ENCODE data around the gene ZNF100.

Gene ZNF100

DNA sequence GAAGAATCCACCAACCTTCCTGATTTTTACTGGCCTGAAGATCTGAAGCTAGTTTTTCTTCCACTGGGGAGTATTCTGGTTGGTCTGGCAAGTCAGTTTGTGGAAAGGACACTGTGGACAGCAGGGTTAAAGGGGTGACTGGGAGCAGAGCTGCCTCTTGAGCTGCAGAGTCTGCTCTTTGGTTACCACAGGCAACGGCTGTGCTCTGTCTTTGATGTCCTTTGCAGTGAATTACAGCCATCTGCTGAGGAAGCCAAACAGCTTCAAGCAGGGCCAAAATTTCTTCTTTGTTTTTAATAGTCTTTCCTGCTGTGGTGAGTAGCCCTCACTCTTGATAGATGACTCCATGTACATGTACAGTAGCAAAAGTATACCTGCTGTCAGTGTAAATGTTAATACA, 75.7 kb downstream of the ZNF100 start:
- no peak overlapping the region for H3K9ac ChIP-seq
- no peak overlapping the region for H3K27ac ChIP-seq
- no peak overlapping the region for H2AFZ ChIP-seq (ENCODE audit: low read depth)
- H3K36me3 ChIP-seq (ENCODE audit: insufficient read depth) = no peaks in the 10 kb centered on the region
- H3K4me2 ChIP-seq = no peak overlapping the region
- no peaks in the 10 kb centered on the region for H4K20me1 ChIP-seq (ENCODE audit: insufficient read depth)
- no peaks in the 10 kb centered on the region for H3K4me1 ChIP-seq (ENCODE audit: low read depth, poor library complexity, severe bottlenecking)
- H3K4me3 ChIP-seq (IDR thresholded peaks at IDR 0.05; ENCODE audit: insufficient read depth, low read depth, low read length) = no peak overlapping the region
- H3K79me2 ChIP-seq (ENCODE audit: insufficient read depth, low read depth) = no peaks in the 10 kb centered on the region
- TF ChIP-seq, protein P1, sequence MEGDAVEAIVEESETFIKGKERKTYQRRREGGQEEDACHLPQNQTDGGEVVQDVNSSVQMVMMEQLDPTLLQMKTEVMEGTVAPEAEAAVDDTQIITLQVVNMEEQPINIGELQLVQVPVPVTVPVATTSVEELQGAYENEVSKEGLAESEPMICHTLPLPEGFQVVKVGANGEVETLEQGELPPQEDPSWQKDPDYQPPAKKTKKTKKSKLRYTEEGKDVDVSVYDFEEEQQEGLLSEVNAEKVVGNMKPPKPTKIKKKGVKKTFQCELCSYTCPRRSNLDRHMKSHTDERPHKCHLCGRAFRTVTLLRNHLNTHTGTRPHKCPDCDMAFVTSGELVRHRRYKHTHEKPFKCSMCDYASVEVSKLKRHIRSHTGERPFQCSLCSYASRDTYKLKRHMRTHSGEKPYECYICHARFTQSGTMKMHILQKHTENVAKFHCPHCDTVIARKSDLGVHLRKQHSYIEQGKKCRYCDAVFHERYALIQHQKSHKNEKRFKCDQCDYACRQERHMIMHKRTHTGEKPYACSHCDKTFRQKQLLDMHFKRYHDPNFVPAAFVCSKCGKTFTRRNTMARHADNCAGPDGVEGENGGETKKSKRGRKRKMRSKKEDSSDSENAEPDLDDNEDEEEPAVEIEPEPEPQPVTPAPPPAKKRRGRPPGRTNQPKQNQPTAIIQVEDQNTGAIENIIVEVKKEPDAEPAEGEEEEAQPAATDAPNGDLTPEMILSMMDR (conservative IDR thresholded peaks at IDR 0.05; ENCODE audit: low read depth, low read length) = no peak
- H3K27me3 ChIP-seq (ENCODE audit: insufficient read depth, low read depth) = no peaks in the 10 kb centered on the region

DNA sequence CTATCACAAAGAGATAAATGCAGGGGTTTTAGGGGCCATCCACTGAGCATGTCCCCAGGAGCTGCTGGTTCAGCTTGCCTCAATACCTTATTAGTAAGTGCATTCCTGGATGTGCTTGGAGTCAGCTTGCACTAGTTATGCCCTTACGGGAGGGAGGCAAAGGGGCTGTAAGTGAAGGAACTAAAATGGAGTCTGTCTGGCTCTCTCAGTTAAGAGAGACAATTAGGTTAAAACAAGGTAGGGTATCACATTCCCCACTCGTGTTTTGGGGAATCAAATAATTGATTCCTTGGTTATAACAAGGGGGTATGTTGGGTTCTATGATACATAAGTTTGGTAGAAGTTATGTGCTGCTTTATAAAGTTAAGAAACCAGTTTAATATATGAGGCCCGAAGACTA, 78.9 kb downstream of the ZNF100 start:
- no peaks in the 10 kb centered on the region for H3K36me3 ChIP-seq (ENCODE audit: insufficient read depth)
- no peaks in the 10 kb centered on the region for H3K27me3 ChIP-seq (ENCODE audit: insufficient read depth, low read depth)
- H3K4me3 ChIP-seq (IDR thresholded peaks at IDR 0.05; ENCODE audit: insufficient read depth, low read depth, low read length) = no peak overlapping the region
- H4K20me1 ChIP-seq (ENCODE audit: insufficient read depth) = no peaks in the 10 kb centered on the region
- H3K79me2 ChIP-seq (ENCODE audit: insufficient read depth, low read depth) = no peaks in the 10 kb centered on the region
- H2AFZ ChIP-seq (ENCODE audit: low read depth) = no peak overlapping the region
- no peak overlapping the region for H3K4me2 ChIP-seq
- no peaks in the 10 kb centered on the region for H3K4me1 ChIP-seq (ENCODE audit: low read depth, poor library complexity, severe bottlenecking)
- H3K27ac ChIP-seq = no peak overlapping the region
- TF ChIP-seq, protein P1 (conservative IDR thresholded peaks at IDR 0.05; ENCODE audit: low read depth, low read length) = no peak
- H3K9ac ChIP-seq = no peak overlapping the region

DNA sequence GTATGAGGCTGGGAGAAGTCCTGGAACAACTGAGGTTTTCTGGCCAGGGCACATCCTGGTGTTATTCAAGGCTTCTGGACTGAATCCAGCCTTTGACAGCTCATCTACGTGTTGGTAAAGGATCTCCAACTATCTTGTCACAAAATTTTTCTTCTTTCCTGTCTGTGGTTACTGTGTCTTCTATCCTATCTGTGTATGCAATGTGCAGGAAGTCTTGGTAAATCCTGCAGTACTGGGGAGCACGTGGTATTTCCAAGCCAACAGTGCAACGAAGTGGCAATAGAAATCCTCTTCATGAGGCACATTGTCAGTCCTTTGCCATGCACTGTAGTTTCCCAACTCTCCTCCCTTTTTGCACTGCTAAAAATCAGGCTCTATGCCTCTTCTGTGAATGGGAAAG, 86.7 kb downstream of the ZNF100 start:
- Histone ChIP-seq H3K4me3 (IDR thresholded peaks at IDR 0.05; ENCODE audit: insufficient read depth, low read depth, low read length) (no peak overlapping the region), H2AFZ (ENCODE audit: low read depth) (no peak overlapping the region), H3K9ac (no peak overlapping the region), H3K27me3 (ENCODE audit: insufficient read depth, low read depth) (no peaks in the 10 kb centered on the region), H3K36me3 (ENCODE audit: insufficient read depth) (no peaks in the 10 kb centered on the region), H4K20me1 (ENCODE audit: insufficient read depth) (no peaks in the 10 kb centered on the region), H3K79me2 (ENCODE audit: insufficient read depth, low read depth) (no peaks in the 10 kb centered on the region), H3K4me1 (ENCODE audit: low read depth, poor library complexity, severe bottlenecking) (no peaks in the 10 kb centered on the region), H3K27ac (no peak overlapping the region), H3K4me2 (no peak overlapping the region)
- TF ChIP-seq, protein P1 (conservative IDR thresholded peaks at IDR 0.05; ENCODE audit: low read depth, low read length) = no peak

DNA sequence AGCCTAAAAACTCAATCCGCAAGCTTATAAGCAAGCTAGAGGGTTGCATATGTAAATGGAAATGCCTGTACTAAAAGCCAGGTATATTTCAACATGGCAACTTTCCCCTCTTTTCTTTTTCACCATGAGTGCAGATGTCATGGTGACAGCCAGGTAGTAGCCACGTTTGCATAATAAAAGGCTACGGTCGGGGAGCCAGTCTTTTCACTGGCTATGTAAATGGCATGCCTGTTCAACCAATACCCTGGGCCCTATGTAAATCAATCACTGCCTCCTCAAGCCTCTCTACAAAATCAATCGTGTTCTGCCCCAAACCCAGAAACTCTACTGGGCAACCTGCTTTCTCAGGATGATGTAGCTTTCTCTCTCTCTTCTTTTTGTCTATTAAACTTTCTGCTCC, 87.4 kb downstream of the ZNF100 start:
- H3K4me2 ChIP-seq = no peak overlapping the region
- no peak overlapping the region for H3K9ac ChIP-seq
- no peaks in the 10 kb centered on the region for H3K27me3 ChIP-seq (ENCODE audit: insufficient read depth, low read depth)
- no peak overlapping the region for H3K27ac ChIP-seq
- H2AFZ ChIP-seq (ENCODE audit: low read depth) = no peak overlapping the region
- H3K4me3 ChIP-seq (IDR thresholded peaks at IDR 0.05; ENCODE audit: insufficient read depth, low read depth, low read length) = no peak overlapping the region
- no peaks in the 10 kb centered on the region for H3K4me1 ChIP-seq (ENCODE audit: low read depth, poor library complexity, severe bottlenecking)
- H3K36me3 ChIP-seq (ENCODE audit: insufficient read depth) = no peaks in the 10 kb centered on the region
- TF ChIP-seq, protein P1 (conservative IDR thresholded peaks at IDR 0.05; ENCODE audit: low read depth, low read length) = no peak
- H4K20me1 ChIP-seq (ENCODE audit: insufficient read depth) = no peaks in the 10 kb centered on the region
- H3K79me2 ChIP-seq (ENCODE audit: insufficient read depth, low read depth) = no peaks in the 10 kb centered on the region

Data from KMS-11 (cell line).